DMS53 treated with DMSO at 0.1 percent for 48 hours (cell line): ENCODE data around the gene EEF2.
A peak's percentile ranks its signal among the peaks of the same experiment; 100 is the strongest.

Experiments
- DNase-seq: peaks from one replicate; lab custom pipeline; 2025; ENCODE audit not compliant: unreplicated experiment; lab: John Stamatoyannopoulos, UW

EEF2 gene

DNA sequence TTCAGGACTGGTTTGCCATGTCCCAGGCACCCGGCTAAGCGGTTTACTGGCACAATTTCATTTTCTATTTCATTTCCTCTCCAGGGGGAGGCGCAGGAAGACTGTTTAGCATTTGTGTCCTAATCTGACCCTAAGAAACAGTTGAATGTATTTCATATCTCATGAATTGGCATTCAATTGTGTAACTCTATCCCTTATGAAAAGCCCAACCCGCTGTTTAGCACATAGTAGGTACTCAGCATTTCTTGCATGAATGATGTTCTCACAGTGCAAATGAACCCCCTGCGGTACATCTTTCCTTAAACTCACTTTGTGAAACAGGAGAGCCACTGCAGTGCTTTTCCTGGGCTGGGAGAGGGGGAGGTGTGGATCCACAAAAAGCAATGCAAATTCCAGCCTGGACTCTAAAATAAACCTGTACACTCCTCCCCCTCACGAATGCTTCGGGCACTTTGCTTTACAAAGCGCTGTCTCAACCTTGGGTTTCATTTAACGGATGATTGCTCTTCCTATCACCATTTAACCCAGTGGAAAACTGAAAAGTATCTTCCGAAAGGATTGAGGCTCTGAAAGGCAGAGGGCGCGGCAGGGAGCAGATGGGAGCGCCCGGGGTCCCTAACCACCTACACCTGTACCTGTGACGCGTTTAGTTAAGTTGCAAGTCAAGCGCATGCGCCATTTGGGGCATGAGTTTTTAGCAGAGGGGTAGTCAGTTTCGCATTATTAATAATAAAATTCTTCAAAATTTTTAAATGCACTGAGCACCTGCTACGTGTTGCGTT, 1.2 kb upstream of the EEF2 start:
- peak; percentile 77 for DNase-seq

DNA sequence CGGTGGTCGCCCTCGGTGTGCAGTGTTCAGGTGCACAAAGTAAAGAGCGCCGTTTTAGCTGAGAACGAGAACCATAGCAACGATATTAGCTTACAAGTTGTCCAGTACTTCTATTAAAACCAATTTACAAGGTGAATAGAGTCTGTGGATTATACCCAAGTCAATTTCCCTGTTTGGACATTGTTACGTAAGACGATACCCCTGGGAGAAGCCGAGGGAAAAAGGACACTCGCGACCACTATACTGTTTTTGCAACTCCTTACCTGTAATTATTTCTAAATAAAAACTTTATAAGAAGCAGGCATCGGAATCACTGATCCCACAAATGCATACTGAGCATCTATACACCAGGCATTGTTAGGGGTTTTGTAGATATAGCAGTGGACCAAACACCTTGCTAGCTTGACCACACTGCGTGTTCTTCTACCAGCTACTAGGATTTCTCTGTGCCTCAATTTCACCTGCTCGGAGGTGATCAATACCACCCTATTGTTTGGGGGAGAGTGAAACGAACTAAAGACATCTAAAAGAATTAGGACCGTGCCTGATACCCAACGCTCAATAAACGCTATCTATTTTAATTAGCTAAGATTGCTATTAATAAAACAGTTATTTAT, 488 bp upstream of the EEF2 start:
- peak; percentile 60 for DNase-seq

- no peak for DNase-seq
Measured at GRCh38 chr19:3984584-3984907, 717 bp downstream of the EEF2 start.

GRCh38 chr19:3983936-3984583, 1.2 kb downstream of the EEF2 start:
- DNase-seq, result no peak

DNA sequence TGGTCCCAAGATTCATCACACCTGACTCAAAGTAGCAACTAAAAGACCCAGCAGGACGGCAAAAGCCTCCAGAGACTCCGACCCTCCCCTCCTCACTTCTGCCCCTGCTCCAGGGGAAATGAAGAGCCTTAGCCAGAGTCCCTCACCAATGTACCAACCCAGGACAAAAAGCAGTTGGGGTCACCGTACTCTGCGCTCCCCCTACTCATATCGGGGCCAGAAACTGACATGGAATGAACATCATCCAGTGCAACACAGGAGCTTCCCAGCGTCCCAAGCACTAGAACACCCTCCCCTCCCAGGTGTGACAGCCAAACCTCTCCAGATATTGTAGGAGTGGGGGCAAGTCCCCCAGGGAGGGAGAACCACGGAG, 1.7 kb downstream of the EEF2 start:
- DNase-seq, result no peak

DNA sequence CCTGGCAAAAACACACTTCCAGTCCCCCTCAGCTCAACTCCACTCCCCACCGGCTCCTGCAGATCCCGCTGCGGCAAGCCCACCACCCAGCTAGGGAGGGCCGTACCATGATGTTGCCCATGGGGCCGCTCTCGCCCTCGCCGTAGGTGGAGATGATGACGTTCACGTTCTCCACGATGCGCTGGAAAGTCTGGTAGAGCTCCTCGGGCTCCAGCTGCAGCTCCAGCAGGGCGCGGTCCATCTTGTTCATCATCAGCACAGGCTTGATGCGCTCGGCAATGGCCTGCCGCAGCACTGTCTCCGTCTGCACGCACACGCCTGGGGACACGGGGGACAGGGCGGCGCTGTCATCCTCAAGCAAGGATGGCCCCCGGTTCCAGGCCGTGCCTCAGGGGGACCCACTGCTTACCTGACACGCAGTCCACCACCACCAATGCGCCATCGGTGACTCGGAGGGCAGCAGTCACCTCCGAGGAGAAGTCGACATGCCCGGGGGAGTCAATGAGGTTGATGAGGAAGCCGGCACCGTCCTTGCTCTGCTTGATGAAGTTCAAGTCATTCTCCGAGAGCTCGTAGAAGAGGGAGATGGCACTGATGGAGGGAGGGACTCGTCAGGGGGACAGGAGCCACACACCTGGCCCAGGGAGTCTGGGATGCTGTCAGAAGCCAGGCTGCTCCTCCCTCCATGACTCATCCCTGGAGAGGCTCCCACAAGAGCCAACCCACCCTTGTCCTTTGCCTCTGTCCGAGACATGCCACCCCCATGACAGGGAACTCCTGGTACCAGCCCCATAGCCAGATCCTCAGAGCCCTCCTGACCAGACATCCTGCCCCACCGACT, 2.3 kb downstream of the EEF2 start:
- no peak for DNase-seq

- DNase-seq, result no peak
Measured at GRCh38 chr19:3981736-3982681, 3.3 kb downstream of the EEF2 start.

DNA sequence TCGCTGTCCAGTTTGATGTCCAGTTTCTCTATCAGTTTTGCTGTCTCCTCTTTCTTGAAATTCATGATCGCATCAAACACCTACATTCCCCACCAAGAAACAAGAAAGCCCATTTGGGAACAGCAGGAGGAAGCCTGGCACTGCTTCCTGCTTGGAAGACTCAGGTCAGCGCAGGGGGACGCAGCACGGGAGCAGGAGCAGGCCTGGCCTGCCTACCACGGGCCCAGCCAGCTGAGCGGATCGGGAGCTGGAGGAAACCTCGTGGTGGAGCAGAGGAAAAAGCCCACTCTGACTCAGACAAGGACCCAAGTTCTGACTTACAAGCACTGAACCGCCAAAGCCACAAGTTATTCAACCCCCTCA, 3.9 kb downstream of the EEF2 start:
- DNase-seq, result no peak

DNA sequence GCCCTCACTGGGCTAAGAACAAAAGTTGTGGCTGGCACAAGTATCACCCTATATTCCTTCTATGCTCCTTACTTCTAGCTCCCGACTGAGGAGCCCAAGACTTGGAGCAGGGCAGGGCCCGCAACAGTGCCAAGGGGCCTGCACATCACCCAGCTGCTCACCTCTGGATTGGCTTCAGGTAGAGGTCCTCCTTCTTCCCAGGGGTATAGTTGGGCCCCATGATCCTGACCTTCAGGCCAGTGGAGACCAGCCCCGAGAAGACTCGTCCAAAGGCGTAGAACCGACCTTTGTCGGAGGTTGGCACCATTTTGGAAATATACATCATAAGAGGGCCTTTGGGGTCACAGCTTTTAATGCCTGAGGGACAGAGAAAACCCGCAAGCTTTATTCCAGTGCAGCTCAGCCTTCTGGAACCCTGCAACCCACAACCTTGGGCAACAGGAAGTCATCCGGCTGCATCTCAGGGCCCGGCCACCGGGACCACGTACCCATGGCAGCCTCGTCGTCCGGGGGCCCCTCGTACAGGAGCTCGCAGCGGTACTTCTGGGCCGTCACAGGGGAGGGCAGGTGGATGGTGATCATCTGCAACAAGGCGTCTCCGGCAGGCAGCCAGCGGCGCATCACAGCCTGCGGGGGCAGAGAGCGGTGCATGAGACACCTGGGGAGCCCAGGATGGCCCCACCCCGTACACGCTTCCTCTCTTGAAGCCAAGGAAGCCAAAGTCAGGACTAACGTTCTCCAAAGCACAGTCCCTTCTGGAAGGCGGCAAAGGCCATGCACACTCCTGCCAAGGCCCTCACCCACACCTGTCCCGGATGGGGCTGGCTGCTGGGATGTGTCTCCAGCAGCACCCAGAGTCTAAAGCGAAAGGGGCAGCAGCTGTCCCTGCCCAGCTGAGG, 4.7 kb downstream of the EEF2 start:
- no peak for DNase-seq

GRCh38 chr19:3979674-3980352, 5.5 kb downstream of the EEF2 start:
- no peak for DNase-seq

- DNase-seq, result no peak
Measured at GRCh38 chr19:3979289-3979673, 6.0 kb downstream of the EEF2 start.

DNA sequence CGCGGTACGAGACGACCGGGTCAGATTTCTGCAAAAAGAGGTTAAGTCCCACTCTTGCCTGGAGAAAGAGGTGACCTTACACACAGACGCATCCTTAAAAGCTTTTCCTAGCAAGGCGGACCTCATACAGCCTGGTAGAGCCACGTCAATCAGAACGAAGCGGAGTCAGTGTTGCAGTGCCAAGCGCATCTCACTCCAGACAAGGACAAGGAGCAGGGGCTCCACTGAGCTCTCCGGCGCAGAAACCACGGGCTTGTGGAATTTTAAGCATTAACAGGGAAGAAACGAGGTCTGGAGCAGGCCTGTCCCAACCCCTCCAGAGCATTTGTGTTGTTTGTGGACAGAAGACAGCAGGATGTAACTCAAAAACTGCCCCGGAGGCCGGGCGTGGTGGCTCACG, 7.1 kb downstream of the EEF2 start:
- DNase-seq, result no peak

DNA sequence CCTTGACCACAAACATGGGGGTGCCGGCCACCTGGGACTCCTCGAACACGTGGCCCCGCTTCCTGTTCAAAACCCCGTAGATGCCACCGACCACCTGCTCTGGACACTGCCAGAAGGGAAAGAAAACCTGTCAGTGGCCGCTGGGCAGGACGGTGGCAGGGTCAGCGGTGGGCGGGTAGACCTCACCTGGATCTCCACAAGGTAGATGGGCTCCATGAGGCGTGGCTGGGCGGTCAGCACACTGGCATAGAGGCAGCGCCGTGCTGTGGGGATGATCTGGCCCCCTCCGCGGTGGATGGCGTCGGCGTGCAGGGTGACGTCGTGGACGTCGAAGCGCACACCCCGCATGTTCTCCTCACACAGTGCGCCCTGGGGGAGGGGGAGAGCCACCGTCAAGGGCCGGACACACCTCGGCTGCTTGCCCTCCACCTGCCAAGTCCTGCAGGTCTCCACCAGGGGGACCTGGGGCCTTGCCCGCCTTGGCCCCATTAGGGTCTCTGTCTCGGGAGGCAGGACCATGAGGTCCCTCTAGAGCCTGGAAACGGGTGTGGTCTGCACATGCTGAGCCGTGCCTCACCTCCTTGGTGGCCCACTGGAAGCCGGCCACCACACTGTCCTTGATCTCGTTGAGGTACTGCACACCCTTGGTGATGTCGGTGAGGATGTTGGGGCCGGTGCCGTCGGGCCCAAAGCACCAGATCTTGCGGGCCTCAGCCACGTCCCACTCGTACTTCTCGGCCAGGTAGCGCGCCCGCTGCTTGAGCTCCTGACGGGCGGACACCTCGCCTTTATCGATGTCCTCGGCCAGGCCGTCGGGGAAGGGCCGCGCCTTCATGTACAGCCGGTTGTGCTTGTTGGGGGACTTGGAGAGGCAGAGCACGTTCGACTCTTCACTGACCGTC, 7.8 kb downstream of the EEF2 start:
- no peak for DNase-seq

- DNase-seq, result no peak
Measured at GRCh38 chr19:3976495-3977241, 8.6 kb downstream of the EEF2 start.

DNA sequence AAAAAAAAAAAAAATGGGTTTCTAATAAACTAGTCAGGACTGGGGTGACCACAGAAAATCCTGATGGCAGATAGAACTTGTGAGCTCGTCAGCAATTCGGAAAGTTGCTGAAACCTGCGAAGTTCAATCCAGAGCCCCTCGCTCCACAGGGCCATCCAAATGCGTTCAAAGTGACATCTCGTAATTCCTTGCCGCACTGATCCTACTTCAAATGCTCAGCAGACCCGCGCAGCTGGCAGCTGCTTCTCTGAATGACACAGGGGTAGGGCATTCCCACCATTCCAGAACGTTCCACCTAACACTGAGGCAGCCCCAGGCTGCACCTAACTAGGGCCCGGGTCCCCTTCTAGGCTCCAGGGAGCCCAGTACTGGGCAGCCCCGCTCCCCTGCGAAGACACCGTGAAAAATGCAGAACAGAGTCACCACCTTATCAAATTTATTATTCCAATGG, 9.6 kb downstream of the EEF2 start:
- DNase-seq, result no peak

- DNase-seq, result no peak
Measured at GRCh38 chr19:3975144-3975543, 10.1 kb downstream of the EEF2 start.
